Fibroblast of mammary gland (primary cell): ENCODE data around the gene BMPER.
A peak's percentile ranks its signal among the peaks of the same experiment; 100 is the strongest.

Experiments used
- DNase-seq: peaks from one replicate; pipeline ENCODE4 v3.0.0-alpha.2; 2010; ENCODE audit warnings: low read depth
- H3K4me3 ChIP-seq: 2 replicates; pipeline ENCODE4 v1.5.1; 2011; ENCODE audit warnings: low read depth, mild to moderate bottlenecking, low read length, moderate library complexity; ENCODE audit not compliant: control insufficient read depth
- CTCF ChIP-seq: conservative IDR thresholded peaks from 2 replicates; pipeline ENCODE4 v1.5.1; 2011; ENCODE audit warnings: low read depth, low read length, inconsistent platforms; ENCODE audit not compliant: control insufficient read depth, insufficient read depth

BMPER gene

GRCh38 chr7:34155220-34155908 lies 250.0 kb downstream of the BMPER start:
- no peak for TF ChIP-seq CTCF
- H3K4me3 ChIP-seq: no peak overlapping the region
- DNase-seq: peak; percentile 97

- DNase-seq: peak; percentile 61
- no peak overlapping the region for H3K4me3 ChIP-seq
- TF ChIP-seq CTCF: no peak
Measured at GRCh38 chr7:34156336-34156735, 251.0 kb downstream of the BMPER start.

GRCh38 chr7:34157137-34157536 lies 251.8 kb downstream of the BMPER start:
- no peak overlapping the region for H3K4me3 ChIP-seq
- no peak for TF ChIP-seq CTCF
- peak; percentile 36 for DNase-seq

- H3K4me3 ChIP-seq: no peak overlapping the region
- TF ChIP-seq CTCF: no peak
- peak; percentile 41 for DNase-seq
Measured at GRCh38 chr7:34158368-34159153, 253.2 kb downstream of the BMPER start.

GRCh38 chr7:34160261-34160752 lies 255.0 kb downstream of the BMPER start:
- H3K4me3 ChIP-seq: no peak overlapping the region
- DNase-seq: peak; percentile 94
- no peak for TF ChIP-seq CTCF

GRCh38 chr7:34162027-34162565 lies 256.8 kb downstream of the BMPER start:
- no peak for TF ChIP-seq CTCF
- DNase-seq: no peak

More at GRCh38 chr7:34162027-34162565, 256.8 kb downstream of the BMPER start:
- no peak overlapping the region for H3K4me3 ChIP-seq
